GM18502 (cell line): Measurements from ENCODE around the gene NEK1.
"Not testable (repeated sequence)": the region's sequence is repeated elsewhere in the genome, so short reads cannot be mapped to it uniquely, and the experiment has no call there.

ENCODE experiments used
- ATAC-seq: cut with Tn5 transposase; IDR thresholded peaks from one replicate; pipeline ENCODE4 v1.9.1; 2021; ENCODE audit warnings: mild to moderate bottlenecking; ENCODE audit not compliant: unreplicated experiment, poor library complexity

NEK1 gene

DNA sequence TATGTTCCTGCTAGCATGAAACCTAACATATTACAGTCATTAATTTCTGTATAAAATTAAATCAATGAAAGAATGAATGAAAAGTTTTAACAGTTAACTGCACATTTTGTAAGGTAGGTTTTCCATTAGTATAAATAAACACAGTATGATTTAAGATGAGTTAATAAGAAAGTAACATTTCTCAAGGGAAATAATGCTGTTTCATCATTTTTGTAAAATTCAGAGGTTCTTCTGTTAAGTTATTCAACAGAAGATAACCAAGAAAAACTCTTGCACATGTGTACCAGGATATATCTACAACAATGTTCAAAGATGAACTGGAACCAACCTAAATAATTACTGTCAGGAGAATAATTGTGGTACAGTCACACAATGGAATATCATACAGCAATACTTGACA is 88.6 kb downstream of the NEK1 start:
- ATAC-seq = no peak

DNA sequence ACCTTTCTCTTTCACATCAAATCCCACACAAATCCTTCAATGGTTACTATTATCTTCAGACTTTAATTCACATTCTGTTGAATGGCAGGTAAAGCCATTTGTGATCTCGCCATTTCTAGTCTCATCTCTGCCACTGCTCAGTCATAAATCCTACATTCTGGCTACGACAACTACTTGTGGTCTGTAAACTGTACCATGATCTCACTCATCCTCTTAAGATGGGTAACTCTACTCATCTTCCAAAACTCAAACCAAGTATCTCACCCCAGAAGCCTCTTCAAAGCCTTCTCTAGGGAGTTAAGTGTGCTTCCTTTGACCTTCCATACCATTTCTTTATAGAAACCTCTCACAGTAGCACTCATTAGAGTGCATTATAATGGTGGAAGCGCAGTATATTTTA is 101.8 kb downstream of the NEK1 start:
- no peak for ATAC-seq

DNA sequence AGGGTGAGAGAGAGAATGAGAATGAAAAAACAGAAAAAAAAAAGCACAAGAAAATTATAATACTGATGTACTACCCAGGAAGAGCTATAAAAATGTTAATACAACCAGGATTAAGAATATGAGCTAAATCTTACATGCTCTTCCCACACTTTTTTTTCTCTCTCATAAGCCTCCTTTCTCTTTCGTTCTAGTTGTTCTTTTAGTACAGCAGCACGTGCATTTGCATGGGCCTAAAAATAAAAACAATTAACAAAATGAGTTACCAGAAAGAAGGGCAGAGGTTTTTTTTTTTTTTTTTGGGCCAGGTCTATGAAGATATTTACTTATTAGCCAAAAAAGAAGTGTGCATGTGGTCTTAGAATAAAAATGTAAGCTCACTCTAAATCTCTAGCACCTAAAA is 105.5 kb downstream of the NEK1 start:
- no peak for ATAC-seq

DNA sequence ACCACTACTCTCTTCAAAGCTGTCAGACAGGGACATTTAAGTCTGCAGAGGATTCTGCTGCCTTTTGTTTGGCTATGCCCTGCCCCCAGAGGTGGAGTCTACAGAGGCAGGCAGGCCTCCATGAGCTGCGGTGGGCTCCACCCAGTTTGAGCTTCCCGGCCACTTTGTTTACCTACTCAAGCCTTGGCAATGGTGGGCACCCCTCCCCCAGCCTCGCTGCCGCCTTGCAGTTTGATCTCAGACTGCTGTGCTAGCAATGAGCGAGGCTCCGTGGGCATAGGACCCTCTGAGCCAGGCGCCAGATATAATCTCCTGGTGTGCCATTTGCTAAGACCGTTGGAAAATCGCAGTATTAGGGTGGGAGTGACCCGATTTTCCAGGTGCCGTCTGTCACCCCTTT is 112.5 kb downstream of the NEK1 start:
- ATAC-seq = not testable (repeated sequence)

DNA sequence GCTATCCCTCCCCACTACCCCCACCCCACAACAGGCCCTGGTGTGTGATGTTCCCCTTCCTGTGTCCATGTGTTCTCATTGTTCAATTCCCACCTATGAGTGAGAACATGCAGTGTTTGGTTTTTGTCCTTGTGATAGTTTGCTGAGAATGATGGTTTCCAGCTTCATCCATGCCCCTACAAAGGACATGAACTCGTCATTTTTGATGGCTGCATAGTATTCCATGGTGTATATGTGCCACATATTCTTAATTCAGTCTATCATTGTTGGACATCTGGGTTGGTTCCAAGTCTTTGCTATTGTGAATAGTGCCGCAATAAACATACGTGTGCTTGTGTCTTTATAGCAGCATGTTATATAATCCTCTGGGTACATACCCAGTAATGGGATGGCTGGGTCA is 118.1 kb downstream of the NEK1 start:
- not testable (repeated sequence) for ATAC-seq

DNA sequence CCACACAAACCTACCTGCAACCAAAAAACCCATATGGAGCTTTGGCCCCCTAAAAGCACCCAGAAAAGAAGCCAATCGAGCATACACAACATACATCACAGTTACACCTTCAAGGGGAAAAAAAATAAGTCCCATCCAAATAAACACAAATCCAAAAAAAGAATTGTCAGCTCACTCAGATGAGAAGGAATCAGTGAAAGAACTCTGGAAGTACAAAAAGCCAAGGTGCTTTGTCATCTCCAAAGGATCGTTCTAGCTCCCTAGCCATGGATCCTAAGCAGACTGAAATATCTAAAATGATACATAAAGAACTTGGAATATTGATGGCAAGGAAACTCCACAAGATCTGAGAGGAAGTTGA is 119.2 kb downstream of the NEK1 start:
- no peak for ATAC-seq

DNA sequence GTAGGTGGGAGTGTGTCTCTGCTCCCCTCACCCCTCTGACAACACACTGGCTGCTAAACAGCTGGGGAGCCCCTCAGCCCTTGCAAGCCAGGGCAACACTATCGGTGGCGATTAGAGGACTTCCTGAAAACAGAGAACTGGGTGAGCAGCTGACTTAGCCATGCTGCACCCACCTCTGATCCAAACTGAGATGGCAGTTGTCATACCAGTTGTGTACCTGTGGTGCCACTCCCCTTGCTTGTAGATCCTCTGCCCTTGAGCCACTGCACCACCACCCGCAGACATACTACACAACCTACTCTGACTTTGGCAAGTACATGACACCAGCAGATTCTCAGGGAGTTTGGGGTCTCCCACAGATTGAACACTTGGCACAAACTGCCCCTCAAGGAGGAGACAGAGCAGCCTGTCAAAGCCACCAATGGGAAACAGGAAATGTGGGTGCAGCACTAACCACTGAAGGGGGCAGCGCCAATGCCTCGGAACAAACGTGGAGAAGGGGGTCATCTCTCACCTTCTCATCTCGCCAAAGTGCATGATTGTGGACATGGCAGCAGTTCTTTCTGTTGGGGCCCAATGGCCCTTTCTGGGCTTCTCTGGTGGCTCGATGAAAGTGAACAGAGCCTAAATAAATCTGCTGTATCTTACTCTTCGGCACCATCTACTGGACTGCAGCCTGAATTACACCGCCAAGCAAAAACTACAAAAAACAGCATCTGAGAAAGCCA is 119.8 kb downstream of the NEK1 start:
- ATAC-seq = peak; percentile 69

DNA sequence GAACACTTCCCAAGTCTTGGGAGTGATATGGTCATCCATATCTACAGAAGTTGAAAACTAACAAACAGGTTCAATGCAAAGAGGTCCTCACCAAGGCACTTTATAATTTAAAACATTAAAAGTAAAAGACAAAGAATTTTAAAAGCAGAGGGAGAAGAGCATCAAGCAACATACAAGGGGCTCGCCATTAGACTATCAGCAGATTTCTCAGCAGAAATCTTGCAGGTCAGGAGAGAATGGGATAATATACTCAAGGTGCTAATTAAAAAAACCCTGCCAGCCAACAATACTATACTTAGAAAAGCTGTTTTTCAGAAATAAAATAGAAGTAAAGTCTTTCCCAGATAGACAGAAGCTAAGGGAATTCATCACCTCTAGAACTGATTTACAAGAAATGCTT is 121.2 kb downstream of the NEK1 start:
- no peak for ATAC-seq

DNA sequence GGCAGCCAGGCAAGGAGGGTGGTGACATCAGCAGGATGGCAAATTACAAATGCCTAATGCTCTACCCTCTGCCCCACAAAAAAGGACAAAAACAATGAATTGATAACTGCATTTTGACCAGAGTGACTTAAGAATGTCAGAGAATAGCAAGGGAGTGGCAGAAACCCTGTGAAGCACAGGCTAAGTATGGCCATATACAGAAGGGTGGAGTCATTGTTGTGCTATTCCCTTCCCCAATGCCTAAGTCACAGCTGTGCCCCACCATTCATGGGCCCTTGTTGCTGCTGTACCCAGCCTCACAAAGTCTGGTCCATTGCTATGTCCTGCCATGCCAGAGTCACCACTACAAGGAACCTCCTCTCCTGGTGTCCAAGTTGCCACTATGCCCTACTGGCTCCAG is 123.1 kb downstream of the NEK1 start:
- no peak for ATAC-seq

DNA sequence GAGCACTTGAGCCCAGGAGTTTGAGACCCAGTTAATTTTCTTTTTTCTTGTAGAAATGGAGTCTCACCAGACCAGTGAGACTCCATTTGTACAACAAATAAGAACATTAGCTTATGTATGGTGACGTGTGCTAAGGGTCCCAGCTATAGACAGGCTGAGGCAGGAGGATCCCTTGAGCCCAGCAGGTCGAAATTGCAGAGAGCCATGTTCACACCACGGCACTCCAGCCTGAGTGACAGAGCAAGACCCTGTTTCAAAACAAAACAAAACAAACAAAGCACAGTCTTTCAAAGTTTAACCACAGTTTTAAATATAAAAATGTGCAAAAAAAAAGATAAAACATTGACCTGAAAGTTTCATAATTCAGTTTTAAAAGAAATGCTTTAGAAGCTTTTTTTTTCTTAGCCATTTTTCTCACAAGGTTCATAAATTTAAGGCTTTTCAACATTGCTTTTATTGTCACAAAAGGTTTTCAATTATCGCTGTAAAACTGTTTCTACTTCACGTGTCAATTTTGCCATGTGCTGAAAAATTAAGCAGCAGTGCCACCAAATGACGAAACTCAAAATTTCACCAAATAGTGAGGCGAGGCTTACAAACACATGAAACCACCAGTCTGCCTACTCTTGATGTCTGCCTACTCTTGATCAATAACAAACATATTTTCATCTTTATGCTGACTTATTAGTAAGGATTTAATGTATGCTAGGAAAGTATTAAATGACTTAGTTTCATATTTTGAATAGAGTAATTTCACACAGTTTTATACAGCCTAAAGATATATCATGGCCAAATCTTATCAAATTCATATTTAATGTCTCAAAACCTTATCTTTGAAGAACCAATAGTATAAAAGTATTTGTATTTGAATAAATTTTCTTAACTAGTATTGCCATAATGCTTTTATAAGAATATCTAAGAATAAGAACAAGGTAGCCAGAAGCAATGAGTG is 126.3 kb downstream of the NEK1 start:
- ATAC-seq = peak; percentile 86

DNA sequence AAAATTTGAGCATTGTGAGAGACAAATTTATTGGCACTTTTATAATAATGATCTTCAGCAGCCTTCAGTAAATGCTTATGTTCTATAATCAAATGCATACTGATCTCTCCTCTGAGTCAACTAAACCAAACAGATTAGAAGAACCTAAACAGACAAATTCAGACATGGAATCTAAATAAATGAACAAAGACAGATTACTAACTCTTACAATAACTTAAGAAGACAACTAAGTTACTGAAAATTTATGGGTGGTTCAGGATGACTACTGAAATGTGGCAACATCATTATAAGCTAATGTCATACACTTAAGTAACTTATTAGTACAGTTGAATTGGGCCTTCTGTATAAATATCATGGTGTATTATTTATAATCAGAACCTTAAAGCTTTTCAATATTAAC is 127.3 kb downstream of the NEK1 start:
- ATAC-seq = no peak

DNA sequence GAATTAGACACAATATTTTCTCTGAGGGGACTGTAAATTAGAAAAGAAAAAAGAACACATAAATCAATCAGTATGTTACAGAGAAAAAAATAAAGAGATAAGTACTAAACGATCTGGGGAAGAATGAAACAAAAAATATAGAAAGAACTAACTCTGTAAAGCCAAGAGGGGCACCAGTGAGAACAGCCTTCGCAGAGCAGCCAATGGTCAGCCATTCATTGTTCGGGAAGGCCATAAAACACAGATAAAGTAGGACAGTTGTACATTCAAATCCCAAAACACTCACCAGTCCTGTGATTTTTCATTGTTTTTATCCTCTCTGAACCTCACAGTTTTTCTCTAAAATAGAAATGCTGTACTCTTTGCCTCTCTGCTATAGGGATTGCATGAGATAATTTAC is 127.9 kb downstream of the NEK1 start:
- ATAC-seq = no peak

DNA sequence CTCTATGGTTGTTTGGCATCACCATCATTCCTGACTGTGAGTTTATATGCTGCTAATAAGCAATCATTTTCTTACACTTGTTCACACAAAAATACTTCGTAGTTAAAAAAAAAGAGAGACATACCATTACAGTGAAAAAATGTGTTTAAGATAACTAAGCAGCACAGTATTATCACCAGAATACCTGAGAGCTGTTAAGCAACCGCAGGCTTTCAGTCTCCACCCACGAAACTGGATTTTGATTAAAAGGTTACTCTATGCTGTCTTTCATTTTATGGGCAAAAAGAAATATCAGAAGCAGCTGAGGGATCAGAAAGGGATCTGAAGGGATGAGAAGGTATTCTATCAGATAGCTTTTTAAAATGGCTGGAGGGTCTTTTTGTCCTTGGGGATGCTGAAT is 148.3 kb downstream of the NEK1 start:
- no peak for ATAC-seq

DNA sequence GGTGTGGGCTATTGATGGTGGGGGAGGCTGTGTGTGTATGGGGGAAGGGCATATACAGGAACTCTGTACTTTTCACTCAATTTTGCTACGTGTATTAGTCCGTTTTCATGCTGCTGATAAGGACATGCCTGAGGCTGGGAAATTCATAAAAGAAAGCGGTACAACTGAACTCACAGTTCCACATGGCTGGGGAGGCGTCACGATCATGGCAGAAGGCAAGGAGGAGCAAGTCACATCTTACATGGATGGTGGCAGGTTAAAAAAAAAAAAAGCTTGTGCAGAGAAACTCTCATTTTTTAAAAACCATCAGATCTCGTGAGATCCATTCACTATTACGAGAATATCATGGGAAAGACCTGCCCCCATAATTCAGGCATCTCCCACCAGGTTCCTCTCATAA is 152.3 kb downstream of the NEK1 start:
- no peak for ATAC-seq

DNA sequence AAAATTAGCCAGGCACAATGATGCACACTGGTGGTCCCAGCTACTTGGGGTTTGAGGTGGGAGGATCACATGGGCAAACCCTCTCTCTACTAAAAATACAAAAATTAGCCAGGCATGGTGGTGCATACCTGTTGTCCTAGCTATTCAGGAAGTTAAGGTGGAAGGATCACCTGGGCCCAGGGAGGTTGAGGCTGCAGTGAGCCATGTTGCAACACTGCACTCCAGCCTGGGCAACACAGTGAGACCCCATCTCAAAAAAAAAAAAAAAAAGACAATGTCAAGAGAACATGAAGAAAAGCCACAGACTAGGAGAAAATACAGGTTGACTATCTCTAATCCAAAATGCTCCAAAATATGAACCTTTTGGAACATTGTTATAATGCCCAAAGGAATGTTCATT is 153.8 kb downstream of the NEK1 start:
- no peak for ATAC-seq

DNA sequence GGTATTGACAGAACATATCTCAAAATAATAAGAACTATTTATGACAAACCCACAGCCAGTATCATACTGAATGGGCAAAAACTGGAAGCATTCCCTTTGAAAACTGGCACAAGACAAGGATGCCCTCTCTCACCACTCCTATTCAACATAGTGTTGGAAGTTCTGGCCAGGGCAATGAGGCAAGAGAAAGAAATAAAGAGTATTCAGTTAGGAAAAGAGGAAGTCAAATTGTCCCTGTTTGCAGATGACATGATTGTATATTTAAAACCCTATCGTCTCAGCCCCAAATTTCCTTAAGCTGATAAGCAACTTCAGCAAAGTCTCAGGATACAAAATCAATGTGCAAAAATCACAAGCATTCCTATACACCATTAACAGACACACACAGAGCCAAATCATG is 159.7 kb downstream of the NEK1 start:
- not testable (repeated sequence) for ATAC-seq

DNA sequence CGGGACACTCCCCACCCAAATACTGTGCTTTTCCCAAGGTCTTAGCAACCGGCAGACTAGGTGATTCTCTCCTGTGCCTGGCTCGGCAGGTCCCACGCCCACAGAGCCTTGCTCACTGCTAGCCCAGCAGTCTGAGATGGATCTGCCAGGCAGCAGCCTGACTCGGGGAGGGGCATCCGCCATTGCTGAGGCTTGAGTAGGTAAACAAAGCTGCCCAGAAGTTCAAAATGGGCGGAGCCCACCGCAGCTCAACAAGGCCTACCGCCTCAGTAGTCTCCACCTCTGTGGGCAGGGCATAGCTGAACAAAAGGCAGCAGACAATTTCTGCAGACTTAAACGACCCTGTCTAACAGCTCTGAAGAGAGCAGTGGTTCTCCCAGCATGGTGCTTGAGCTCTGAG is 163.4 kb downstream of the NEK1 start:
- not testable (repeated sequence) for ATAC-seq

DNA sequence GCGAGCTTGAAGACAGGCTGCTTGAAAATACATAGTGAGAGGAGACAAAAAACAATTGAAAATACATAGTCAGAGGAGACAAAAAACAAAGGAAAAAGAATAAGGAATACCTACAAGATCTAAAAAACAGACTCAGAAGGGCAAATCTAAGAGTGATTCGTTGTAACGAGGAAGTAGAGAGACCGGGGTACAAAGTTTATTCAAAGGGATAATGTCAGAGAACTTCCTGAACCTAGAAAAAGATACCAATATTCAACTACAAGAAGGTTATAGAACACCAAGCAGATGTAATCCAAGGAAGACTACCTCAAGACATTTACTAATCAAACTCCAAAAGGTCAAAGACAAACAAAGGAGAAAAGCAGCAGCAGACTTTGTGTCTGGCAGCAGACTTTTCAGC is 165.6 kb downstream of the NEK1 start:
- no peak for ATAC-seq

DNA sequence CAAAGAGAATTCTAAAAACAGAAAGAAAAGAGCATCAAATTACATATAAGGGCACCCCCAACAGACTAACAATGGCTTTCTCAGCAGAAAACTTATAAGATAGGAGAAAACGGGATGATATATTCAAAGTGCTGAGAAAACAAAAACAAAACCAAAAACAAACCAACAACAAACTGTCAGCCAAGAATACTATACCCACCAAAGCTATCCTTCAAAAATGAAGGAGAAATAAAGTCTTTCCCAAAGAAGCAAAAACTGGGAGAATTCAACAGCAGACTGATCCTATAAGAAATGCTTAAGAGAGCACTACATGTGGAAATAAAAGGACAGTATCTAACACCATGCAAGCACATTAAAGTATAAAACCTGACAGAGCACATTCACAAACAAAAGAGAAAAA is 168.6 kb downstream of the NEK1 start:
- ATAC-seq = no peak

DNA sequence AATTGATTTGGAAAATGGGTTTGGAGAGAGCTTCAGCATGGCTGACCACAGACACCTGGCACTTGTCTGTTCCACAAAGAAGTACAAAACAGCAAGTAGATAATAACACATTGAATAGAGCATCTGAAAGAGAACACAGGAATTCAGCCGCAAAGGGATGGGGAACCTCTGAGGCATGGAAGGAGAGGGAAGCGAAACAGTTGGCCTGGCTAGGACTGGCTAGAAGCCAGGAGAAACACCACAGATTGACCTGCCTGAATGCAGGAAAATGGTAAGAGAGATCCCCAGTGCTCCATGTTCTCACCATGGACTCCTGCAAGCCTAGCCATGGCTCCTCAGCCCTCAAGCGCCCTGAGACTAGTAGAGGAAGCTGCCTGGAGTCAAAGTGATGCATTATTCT is 171.9 kb downstream of the NEK1 start:
- no peak for ATAC-seq

DNA sequence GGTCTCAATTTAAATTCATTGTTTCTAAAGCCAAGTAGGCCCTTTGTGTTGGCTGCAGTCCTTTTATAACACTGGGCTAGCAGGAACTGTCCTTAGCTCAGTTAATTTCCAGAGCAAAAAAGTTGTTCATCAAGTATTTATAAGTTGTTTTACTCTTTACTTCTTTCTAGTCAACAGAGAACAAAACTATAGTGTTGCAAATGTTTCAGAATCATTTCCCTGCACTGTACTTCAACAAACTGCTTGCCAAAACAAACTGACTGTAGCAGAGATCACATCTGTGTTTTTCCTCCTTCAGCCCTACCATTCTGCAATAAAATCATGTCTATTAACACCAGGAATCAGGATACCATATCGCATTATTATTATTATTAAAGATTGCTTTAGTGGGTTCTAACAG is 173.1 kb downstream of the NEK1 start:
- ATAC-seq = no peak

DNA sequence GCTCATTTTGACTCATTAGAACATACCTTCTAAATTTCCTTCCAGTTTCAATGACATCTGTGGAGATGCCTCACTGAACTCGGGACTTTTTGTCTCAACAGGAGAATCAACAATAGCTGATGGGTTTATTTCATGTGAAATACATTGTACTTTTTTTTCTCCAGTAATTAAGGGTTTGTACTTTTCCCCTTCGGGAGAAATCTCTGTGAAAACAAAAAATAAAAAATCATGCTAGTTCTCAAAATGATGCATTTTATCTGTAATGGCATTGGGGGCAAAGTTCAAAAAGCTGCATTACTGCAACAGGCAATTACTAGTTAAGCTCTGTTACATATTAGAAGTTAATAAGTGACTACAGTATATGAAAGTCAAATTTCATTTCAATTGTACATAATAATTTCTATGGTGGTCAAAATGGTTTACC is 174.3 kb downstream of the NEK1 start:
- peak; percentile 49 for ATAC-seq
